H9 (cell line): ENCODE results near the gene CACFD1. TPM values are rescaled to one million over a fixed set of nuclear protein-coding genes. Genes with fewer than 3 reads are reported as not detected.

ENCODE experiments used
- DNase-seq: peaks from one replicate; pipeline ENCODE4 v3.0.0-alpha.2; 2017
- H2AFZ ChIP-seq: one replicate; pipeline ENCODE4 v1.6.1; 2013; ENCODE audit warnings: mild to moderate bottlenecking, low read length, control low read depth, moderate library complexity
- H2AK5ac ChIP-seq: 2 replicates; pipeline ENCODE4 v1.6.1; 2013; ENCODE audit warnings: low read length, control low read depth, mixed read lengths; ENCODE audit not compliant: insufficient read length
- H2BK120ac ChIP-seq: one replicate; pipeline ENCODE4 v1.6.1; 2013; ENCODE audit warnings: low read depth, mild to moderate bottlenecking, low read length, control low read depth, inconsistent platforms; ENCODE audit not compliant: poor library complexity, severe bottlenecking
- H2BK12ac ChIP-seq: 2 replicates; pipeline ENCODE4 v1.6.1; 2013; ENCODE audit warnings: low read length, control low read depth, mixed read lengths, low read depth; ENCODE audit not compliant: insufficient read length
- H2BK15ac ChIP-seq: 2 replicates; pipeline ENCODE4 v1.6.1; 2013; ENCODE audit warnings: low read depth, low read length, control low read depth
- H2BK20ac ChIP-seq: one replicate; pipeline ENCODE4 v1.6.1; 2013; ENCODE audit warnings: low read depth, mild to moderate bottlenecking, low read length, control low read depth, inconsistent platforms; ENCODE audit not compliant: poor library complexity, severe bottlenecking
- H2BK5ac ChIP-seq: 2 replicates; pipeline ENCODE4 v1.6.1; 2013; ENCODE audit warnings: low read length, control low read depth, mixed read lengths; ENCODE audit not compliant: insufficient read length
- H3K14ac ChIP-seq: 2 replicates; pipeline ENCODE4 v1.6.1; 2013; ENCODE audit warnings: low read length, control low read depth; ENCODE audit not compliant: insufficient read depth
- H3K18ac ChIP-seq: 2 replicates; pipeline ENCODE4 v1.6.1; 2013; ENCODE audit warnings: low read depth, mild to moderate bottlenecking, mixed read lengths, low read length, control low read depth; ENCODE audit not compliant: insufficient read length
- H3K23ac ChIP-seq: 2 replicates; pipeline ENCODE4 v1.6.1; 2013; ENCODE audit warnings: low read length, control low read depth, mixed read lengths, low read depth; ENCODE audit not compliant: insufficient read length
- H3K23me2 ChIP-seq: 2 replicates; pipeline ENCODE4 v1.6.1; 2013; ENCODE audit warnings: low read depth, mild to moderate bottlenecking, mixed read lengths, low read length, control low read depth; ENCODE audit not compliant: insufficient read length, poor library complexity, severe bottlenecking
- H3K27ac ChIP-seq: 2 replicates; pipeline ENCODE4 v1.5.1; 2013; ENCODE audit warnings: low read length, control low read depth, mixed read lengths, low read depth; ENCODE audit not compliant: insufficient read length
- H3K27me3 ChIP-seq: 2 replicates; pipeline ENCODE4 v1.6.1; 2013; ENCODE audit warnings: low read length, control low read depth, inconsistent platforms; ENCODE audit not compliant: insufficient read depth
- H3K4ac ChIP-seq: 2 replicates; pipeline ENCODE4 v1.6.1; 2013; ENCODE audit warnings: low read depth, mild to moderate bottlenecking, control low read depth, inconsistent platforms, low read length, moderate library complexity
- H3K4me1 ChIP-seq: 2 replicates; pipeline ENCODE4 v1.6.1; 2013; ENCODE audit warnings: low read length, control low read depth, inconsistent platforms; ENCODE audit not compliant: insufficient read depth
- H3K4me2 ChIP-seq: 2 replicates; pipeline ENCODE4 v1.6.1; 2013; ENCODE audit warnings: low read length, control low read depth, mixed read lengths; ENCODE audit not compliant: insufficient read length, insufficient read depth
- H3K56ac ChIP-seq: 2 replicates; pipeline ENCODE4 v1.6.1; 2013; ENCODE audit warnings: low read depth, mild to moderate bottlenecking, mixed read lengths, low read length, control low read depth; ENCODE audit not compliant: insufficient read length
- H3K79me1 ChIP-seq: 2 replicates; pipeline ENCODE4 v1.6.1; 2013; ENCODE audit warnings: low read depth, mild to moderate bottlenecking, moderate library complexity, low read length, control low read depth, inconsistent platforms; ENCODE audit not compliant: insufficient read depth, poor library complexity, severe bottlenecking
- H3K79me2 ChIP-seq: 2 replicates; pipeline ENCODE4 v1.6.1; 2013; ENCODE audit warnings: low read length, control low read depth, inconsistent platforms; ENCODE audit not compliant: insufficient read depth
- H3K9ac ChIP-seq: 2 replicates; pipeline ENCODE4 v1.6.1; 2013; ENCODE audit warnings: low read length, control low read depth, mixed read lengths; ENCODE audit not compliant: insufficient read length; ENCODE audit errors: extremely low read depth
- H3K9me3 ChIP-seq: one replicate; pipeline ENCODE4 v1.6.1; 2013; ENCODE audit warnings: low read depth, low read length, inconsistent platforms; ENCODE audit not compliant: control insufficient read depth
- H3T11ph ChIP-seq: one replicate; pipeline ENCODE4 v1.6.1; 2013; ENCODE audit warnings: mild to moderate bottlenecking, low read length, control low read depth, inconsistent platforms
- H4K20me1 ChIP-seq: one replicate; pipeline ENCODE4 v1.6.1; 2013; ENCODE audit not compliant: control insufficient read depth, insufficient read length, insufficient read depth
- H4K5ac ChIP-seq: 2 replicates; pipeline ENCODE4 v1.6.1; 2013; ENCODE audit warnings: low read depth, mild to moderate bottlenecking, mixed read lengths, low read length, control low read depth; ENCODE audit not compliant: insufficient read length
- H4K8ac ChIP-seq: replicated peaks from 2 replicates; pipeline ENCODE4 v1.6.1; 2013; ENCODE audit warnings: low read length, control low read depth, mixed read lengths, low read depth; ENCODE audit not compliant: insufficient read length
- H4K91ac ChIP-seq: 2 replicates; pipeline ENCODE4 v1.6.1; 2013; ENCODE audit warnings: low read depth, mild to moderate bottlenecking, moderate library complexity, mixed read lengths, low read length, control low read depth; ENCODE audit not compliant: insufficient read length
- H3K27ac Mint-ChIP-seq, 3 experiments: 2 replicates in 2 of 3; 3 replicates in 1 of 3; pipeline ENCODE4 v1.8.0; 2020 to 2021; ENCODE audit warnings: mixed read lengths in 3 of 3, mild to moderate bottlenecking in 1 of 3, moderate library complexity in 1 of 3
- H3K27me3 Mint-ChIP-seq: 2 replicates; pipeline ENCODE4 v1.8.0; 2021; ENCODE audit warnings: low read depth, mild to moderate bottlenecking, moderate library complexity, mixed read lengths
- H3K36me3 Mint-ChIP-seq, 3 experiments: 2 replicates in 2 of 3; 3 replicates in 1 of 3; pipeline ENCODE4 v1.8.0; 2020 to 2021; ENCODE audit warnings: low read depth in 3 of 3, mixed read lengths in 3 of 3; ENCODE audit not compliant: insufficient read depth in 1 of 3
- H3K4me1 Mint-ChIP-seq, 2 experiments: 2 replicates each; pipeline ENCODE4 v1.8.0; 2020; ENCODE audit warnings: mixed read lengths in 2 of 2
- H3K4me3 Mint-ChIP-seq, 2 experiments: 2 replicates in 1 of 2; 3 replicates in 1 of 2; pipeline ENCODE4 v1.8.0; 2020 to 2021; ENCODE audit warnings: mild to moderate bottlenecking in 2 of 2, mixed read lengths in 2 of 2, moderate library complexity in 1 of 2
- H3K9me3 Mint-ChIP-seq, 2 experiments: 2 replicates in 1 of 2; 3 replicates in 1 of 2; pipeline ENCODE4 v1.8.0; 2020; ENCODE audit warnings: mild to moderate bottlenecking in 2 of 2, mixed read lengths in 2 of 2, moderate library complexity in 1 of 2
- CTCF ChIP-seq: fragments of 200-600 bp; sonication (generic); conservative IDR thresholded peaks from 3 replicates; pipeline ENCODE4 v1.8.0; 2021; ENCODE audit warnings: antibody characterized with exemption, mild to moderate bottlenecking
- WGBS: extraction: QIAGEN DNeasy Blood & Tissue Kit; methylation state at CpG from one replicate; pipeline ENCODE4 v1.1.7; 2013; ENCODE audit warnings: missing lambda C conversion rate, low lambda C conversion rate, mixed read lengths; ENCODE audit not compliant: insufficient read length; ENCODE audit errors: extremely low coverage; 5-methylcytosine and 5-hydroxymethylcytosine counted together
- total RNA-seq: library from RNA; stranded (reverse); gene quantifications from 2 replicates; pipeline ENCODE4 v1.2.1, GENCODE V29; 2021

The CACFD1 gene
- total RNA-seq, 1 experiment from 2014 or later, result 20.0 TPM

- Histone ChIP-seq H3K23ac (no peak overlapping the region), H3K14ac (no peak overlapping the region), H2BK120ac (no peak overlapping the region), H3K79me1 (no peaks in the 10 kb centered on the region), H2BK15ac (no peak overlapping the region), H3T11ph (no peak overlapping the region), H3K79me2 (no peaks in the 10 kb centered on the region), H4K91ac (no peak overlapping the region), H3K27ac (no peak overlapping the region), H4K20me1 (no peaks in the 10 kb centered on the region), H3K9ac (no peak overlapping the region), H3K4me1 (no peaks in the 10 kb centered on the region), H3K56ac (no peak overlapping the region), H2AK5ac (no peak overlapping the region), H4K8ac (no peak overlapping the region), H3K4ac (no peak overlapping the region), H2BK20ac (no peak overlapping the region), H3K18ac (no peak overlapping the region), H4K5ac (no peak overlapping the region), H3K9me3 (no peaks in the 10 kb centered on the region), H3K23me2 (no peaks in the 10 kb centered on the region), H2AFZ (no peak overlapping the region), H2BK5ac (no peak overlapping the region), H3K4me2 (no peak overlapping the region), H2BK12ac (no peak overlapping the region), H3K27me3 (no peaks in the 10 kb centered on the region)
- peaks cover 7% of the 10 kb centered on the region for H3K27me3 Mint-ChIP-seq
- H3K9me3 Mint-ChIP-seq, result no peaks in the 10 kb centered on the region
- H3K27ac Mint-ChIP-seq, result peak overlapping the region in 1 of 3 experiments; percentile 19; a peak in 1 of 7 replicates
- no peak for DNase-seq
- WGBS, result no CpG with 5 or more reads among the region's 5 CpGs
- no peak overlapping the region for H3K4me3 Mint-ChIP-seq
- no peak for TF ChIP-seq CTCF
- no peaks in the 10 kb centered on the region for H3K36me3 Mint-ChIP-seq
- peaks cover 0 to 6% of the 10 kb centered on the region in 2 experiments; a peak in 1 of 4 replicates for H3K4me1 Mint-ChIP-seq
Observed at GRCh38 chr9:133518200-133518599, 58.4 kb downstream of the CACFD1 start.
